Muscle of leg (tissue), 11 donors: Measurements from ENCODE around the gene DYNLT1. TPM values are rescaled to one million over a fixed set of nuclear protein-coding genes. Genes with fewer than 3 reads are reported as not detected.
"Not testable (repeated sequence)": the region's sequence is repeated elsewhere in the genome, so short reads cannot be mapped to it uniquely, and the experiment has no call there.

Source experiments
- DNase-seq: peaks from one replicate; pipeline ENCODE4 v3.0.0; 2013
- H3K27ac ChIP-seq: one replicate; pipeline ENCODE4 v1.5.1; 2013; ENCODE audit warnings: mild to moderate bottlenecking, low read length, control low read depth
- H3K27me3 ChIP-seq: one replicate; pipeline ENCODE4 v1.6.1; 2013; ENCODE audit warnings: low read length; ENCODE audit not compliant: control insufficient read depth, insufficient read depth
- H3K36me3 ChIP-seq: one replicate; pipeline ENCODE4 v1.6.1; 2013; ENCODE audit warnings: low read length; ENCODE audit not compliant: control insufficient read depth, insufficient read depth
- H3K4me1 ChIP-seq: one replicate; pipeline ENCODE4 v1.6.1; 2013; ENCODE audit warnings: low read length; ENCODE audit not compliant: control insufficient read depth, insufficient read depth
- H3K4me3 ChIP-seq: one replicate; pipeline ENCODE4 v1.5.1; 2013; ENCODE audit warnings: low read length, control low read depth
- H3K9me3 ChIP-seq: replicated peaks from 2 replicates; pipeline ENCODE4 v1.6.1; 2013; ENCODE audit warnings: low read depth, low read length; ENCODE audit not compliant: control insufficient read depth
- WGBS: methylation state at CpG from one replicate; pipeline ENCODE4 v1.1.5; 2013; ENCODE audit warnings: missing lambda C conversion rate; ENCODE audit not compliant: insufficient coverage; 5-methylcytosine and 5-hydroxymethylcytosine counted together
- polyA plus RNA-seq, 8 donors: library from polyadenylated mRNA; unstranded; fragments of 120-200 nt; gene quantifications; one replicate each; pipeline versions ENCODE4 v1.2.1 to v1.2.3, GENCODE V29; 2013; ENCODE audit warnings: inconsistent platforms in 1 of 8, low replicate concordance in 1 of 8; ENCODE audit not compliant: insufficient read length in 8 of 8, insufficient read depth in 1 of 8
- total RNA-seq: library from RNA; stranded (reverse); fragments of 120-200 nt; gene quantifications from one replicate; pipeline ENCODE4 v1.2.4, GENCODE V29; 2013

DYNLT1 gene
- total and polyA plus RNA-seq, 9 donors: 46.0 to 103 (median 84.2) TPM

GRCh38 chr6:158654960-158655489 lies 10.5 kb upstream of the DYNLT1 start:
- H3K27me3 ChIP-seq: no peaks in the 10 kb centered on the region
- no peak overlapping the region for H3K4me3 ChIP-seq
- no peaks in the 10 kb centered on the region for H3K36me3 ChIP-seq
- 27% methylated on average over 3 of the region's 10 CpGs for WGBS
- peaks cover 19% of the 10 kb centered on the region for H3K4me1 ChIP-seq
- DNase-seq: no peak
- no peaks in the 10 kb centered on the region for H3K9me3 ChIP-seq
- H3K27ac ChIP-seq: no peak overlapping the region

GRCh38 chr6:158654498-158654897 lies 10.0 kb upstream of the DYNLT1 start:
- 10% methylated on average over 4 of the region's 6 CpGs for WGBS
- DNase-seq: peak; percentile 92
- H3K4me1 ChIP-seq: peaks cover 19% of the 10 kb centered on the region
- no peaks in the 10 kb centered on the region for H3K27me3 ChIP-seq
- no peaks in the 10 kb centered on the region for H3K9me3 ChIP-seq
- H3K4me3 ChIP-seq: no peak overlapping the region
- peak overlapping the region; percentile 45 for H3K27ac ChIP-seq
- no peaks in the 10 kb centered on the region for H3K36me3 ChIP-seq

- peak overlapping the region; percentile 45 for H3K27ac ChIP-seq
- no peaks in the 10 kb centered on the region for H3K9me3 ChIP-seq
- H3K4me3 ChIP-seq: no peak overlapping the region
- 85% methylated on average over 10 of the region's 15 CpGs for WGBS
- no peaks in the 10 kb centered on the region for H3K27me3 ChIP-seq
- DNase-seq: no peak
- no peaks in the 10 kb centered on the region for H3K36me3 ChIP-seq
- peaks cover 19% of the 10 kb centered on the region for H3K4me1 ChIP-seq
These were observed 9.2 kb upstream of the DYNLT1 start for GRCh38 chr6:158653577-158654354.

- WGBS: 94% methylated on average over 8 of the region's 17 CpGs
- H3K4me3 ChIP-seq, H3K27me3 ChIP-seq, DNase-seq, H3K36me3 ChIP-seq, H3K9me3 ChIP-seq, H3K27ac ChIP-seq: not testable (repeated sequence)
- peaks cover 19% of the 10 kb centered on the region for H3K4me1 ChIP-seq
These were observed 7.6 kb upstream of the DYNLT1 start for GRCh38 chr6:158651981-158652737.

GRCh38 chr6:158649289-158650143 lies 5.0 kb upstream of the DYNLT1 start, which contains the start of gene SYTL3:
Gene SYTL3, plus strand, starts transcription at chr6:158650054. Its CDS starts 13,215 bp downstream, at chr6:158663269.
- Histone ChIP-seq H3K9me3 (no peaks in the 10 kb centered on the region), H3K4me3 (no peak within 1 kb of the TSS), H3K27me3 (no peaks in the 10 kb centered on the region), H3K27ac (no peak within 1 kb of the TSS), H3K36me3 (no peaks in the 10 kb centered on the region), H3K4me1 (peaks cover 7% of the 10 kb centered on the region)
- no peak for DNase-seq
- WGBS: 83% methylated on average over 3 of the region's 15 CpGs

GRCh38 chr6:158648682-158649131 lies 4.2 kb upstream of the DYNLT1 start:
- no peak overlapping the region for H3K27ac ChIP-seq
- WGBS: 65% methylated on average over 2 of the region's 5 CpGs

GRCh38 chr6:158647501-158647900 lies 3.0 kb upstream of the DYNLT1 start:
- no CpG with 5 or more reads among the region's 4 CpGs for WGBS
- Histone ChIP-seq H3K9me3 (no peaks in the 10 kb centered on the region), H3K36me3 (no peaks in the 10 kb centered on the region), H3K4me1 (peaks cover 9% of the 10 kb centered on the region), H3K27me3 (no peaks in the 10 kb centered on the region), H3K27ac (no peak overlapping the region), H3K4me3 (no peak overlapping the region)
- no peak for DNase-seq

More at GRCh38 chr6:158648682-158649131, 4.2 kb upstream of the DYNLT1 start:
- H3K27me3 ChIP-seq: no peaks in the 10 kb centered on the region
- H3K9me3 ChIP-seq: no peaks in the 10 kb centered on the region
- no peaks in the 10 kb centered on the region for H3K36me3 ChIP-seq
- H3K4me3 ChIP-seq: no peak overlapping the region
- H3K4me1 ChIP-seq: no peaks in the 10 kb centered on the region
- peak; percentile 56 for DNase-seq

- 95% methylated on average over 7 of the region's 10 CpGs for WGBS
- Histone ChIP-seq H3K27me3 (no peaks in the 10 kb centered on the region), H3K4me1 (peaks cover 14% of the 10 kb centered on the region), H3K36me3 (no peaks in the 10 kb centered on the region), H3K4me3 (no peak overlapping the region), H3K27ac (no peak overlapping the region), H3K9me3 (no peaks in the 10 kb centered on the region)
- no peak for DNase-seq
These were observed 1.7 kb upstream of the DYNLT1 start for GRCh38 chr6:158646023-158646910.
